Endothelial cell (in vitro differentiated cells): ENCODE measurements around the gene AKT3. TPM values are rescaled to one million over a fixed set of nuclear protein-coding genes. Genes with fewer than 3 reads are reported as not detected.

Experiments
- DNase-seq: peaks from one replicate; pipeline ENCODE4 v3.0.0; 2021; ENCODE audit warnings: low spot score
- H3K27ac Mint-ChIP-seq: one replicate; pipeline ENCODE4 v1.8.0; 2021; ENCODE audit warnings: mixed read lengths, inconsistent platforms; ENCODE audit not compliant: unreplicated experiment
- H3K27me3 Mint-ChIP-seq: one replicate; pipeline ENCODE4 v1.8.0; 2021; ENCODE audit warnings: mild to moderate bottlenecking, moderate library complexity, mixed read lengths, inconsistent platforms; ENCODE audit not compliant: unreplicated experiment
- H3K36me3 Mint-ChIP-seq: one replicate; pipeline ENCODE4 v1.8.0; 2021; ENCODE audit warnings: mild to moderate bottlenecking, low read depth, mixed read lengths, inconsistent platforms; ENCODE audit not compliant: unreplicated experiment
- H3K4me1 Mint-ChIP-seq: one replicate; pipeline ENCODE4 v1.8.0; 2021; ENCODE audit warnings: mild to moderate bottlenecking, mixed read lengths, inconsistent platforms; ENCODE audit not compliant: unreplicated experiment
- H3K4me3 Mint-ChIP-seq: one replicate; pipeline ENCODE4 v1.8.0; 2021; ENCODE audit warnings: mild to moderate bottlenecking, mixed read lengths, inconsistent platforms; ENCODE audit not compliant: unreplicated experiment
- H3K9me3 Mint-ChIP-seq: one replicate; pipeline ENCODE4 v1.8.0; 2021; ENCODE audit warnings: mixed read lengths, inconsistent platforms; ENCODE audit not compliant: unreplicated experiment
- CTCF ChIP-seq: fragments of 200-600 bp; sonication (generic); IDR thresholded peaks from one replicate; pipeline ENCODE4 v1.5.0; 2021; ENCODE audit warnings: antibody characterized with exemption; ENCODE audit not compliant: unreplicated experiment
- total RNA-seq: library from RNA; stranded (reverse); fragmentation: NEBNext Ultra II Directional; extraction: Animal tissue kit (Norgen Biotek cat#: 25700); gene quantifications from one replicate; pipeline ENCODE4 v1.2.1, GENCODE V29; 2021; ENCODE audit not compliant: unreplicated experiment

Gene AKT3
- total RNA-seq, 1 donor from 2014 or later: 87.3 TPM

- Mint-ChIP-seq H3K27ac (no peak overlapping the region), H3K4me1 (peaks cover 9% of the 10 kb centered on the region), H3K4me3 (no peak overlapping the region), H3K36me3 (peaks cover 14% of the 10 kb centered on the region), H3K27me3 (no peaks in the 10 kb centered on the region), H3K9me3 (no peaks in the 10 kb centered on the region)
- DNase-seq: no peak
- TF ChIP-seq CTCF: no peak
These were observed 292.2 kb downstream of the AKT3 start for GRCh38 chr1:243557866-243558265.

- DNase-seq: no peak
- Mint-ChIP-seq H3K36me3 (no peaks in the 10 kb centered on the region), H3K4me1 (peaks cover 3% of the 10 kb centered on the region), H3K27ac (no peak overlapping the region), H3K27me3 (no peaks in the 10 kb centered on the region), H3K9me3 (no peaks in the 10 kb centered on the region), H3K4me3 (no peak overlapping the region)
- TF ChIP-seq CTCF: no peak
These were observed 295.4 kb downstream of the AKT3 start for GRCh38 chr1:243554686-243555085.

- DNase-seq: no peak
- Mint-ChIP-seq H3K4me1 (no peaks in the 10 kb centered on the region), H3K9me3 (no peaks in the 10 kb centered on the region), H3K36me3 (no peaks in the 10 kb centered on the region), H3K27ac (no peak overlapping the region), H3K27me3 (peaks cover 5% of the 10 kb centered on the region), H3K4me3 (no peak overlapping the region)
- TF ChIP-seq CTCF: no peak
These were observed 297.0 kb downstream of the AKT3 start for GRCh38 chr1:243553090-243553489.

GRCh38 chr1:243550276-243550675, 299.8 kb downstream of the AKT3 start:
- Mint-ChIP-seq H3K27ac (no peak overlapping the region), H3K4me1 (no peaks in the 10 kb centered on the region)
- no peak for TF ChIP-seq CTCF

GRCh38 chr1:243549791-243550190, 300.3 kb downstream of the AKT3 start:
- Mint-ChIP-seq H3K27me3 (peaks cover 5% of the 10 kb centered on the region), H3K27ac (no peak overlapping the region), H3K4me1 (no peaks in the 10 kb centered on the region), H3K4me3 (no peak overlapping the region), H3K36me3 (no peaks in the 10 kb centered on the region), H3K9me3 (no peaks in the 10 kb centered on the region)
- no peak for DNase-seq
- no peak for TF ChIP-seq CTCF

More at GRCh38 chr1:243550276-243550675, 299.8 kb downstream of the AKT3 start:
- no peak overlapping the region for H3K4me3 Mint-ChIP-seq
- no peak for DNase-seq
- no peaks in the 10 kb centered on the region for H3K36me3 Mint-ChIP-seq
- peaks cover 5% of the 10 kb centered on the region for H3K27me3 Mint-ChIP-seq
- no peaks in the 10 kb centered on the region for H3K9me3 Mint-ChIP-seq
